Natural killer cell treated with Interleukin-12 subunit alpha and Interleukin-12 subunit beta and Interleukin-15 and Interleukin-18, amount 100 ng/mL, for 72 hours (primary cell): ENCODE results near the gene INPP5D. TPM values are rescaled to one million over a fixed set of nuclear protein-coding genes. Genes with fewer than 3 reads are reported as not detected.

Source experiments
- ATAC-seq, 2 donors: fragments of 150-1000 bp; cut with Tn5 transposase in 1 of 2; sonication (Bioruptor Pico), chemical (Tn5 transposase) in 1 of 2; 2 replicates each; pipeline ENCODE4 v1.10.0; 2021
- DNase-seq: peaks from one replicate; pipeline ENCODE4 v3.0.0; 2022; ENCODE audit warnings: low spot score
- H3K27ac Mint-ChIP-seq, 2 donors: 1 replicate in 1 of 2; 2 replicates in 1 of 2; pipeline ENCODE4 v1.8.0; 2022; ENCODE audit warnings: mixed read lengths in 2 of 2, mild to moderate bottlenecking in 1 of 2, moderate library complexity in 1 of 2
- H3K27me3 Mint-ChIP-seq, 2 donors: 1 replicate in 1 of 2; 2 replicates in 1 of 2; pipeline ENCODE4 v1.8.0; 2022; ENCODE audit warnings: mixed read lengths in 2 of 2
- H3K36me3 Mint-ChIP-seq: one replicate; pipeline ENCODE4 v1.8.0; 2022; ENCODE audit warnings: mixed read lengths
- H3K4me1 Mint-ChIP-seq, 2 donors: 1 replicate in 1 of 2; 2 replicates in 1 of 2; pipeline ENCODE4 v1.8.0; 2022; ENCODE audit warnings: low read depth in 2 of 2, mixed read lengths in 2 of 2, mild to moderate bottlenecking in 1 of 2
- H3K4me3 Mint-ChIP-seq: one replicate; pipeline ENCODE4 v1.8.0; 2022; ENCODE audit warnings: mixed read lengths
- H3K9me3 Mint-ChIP-seq: 2 replicates; pipeline ENCODE4 v1.8.0; 2022; ENCODE audit warnings: mixed read lengths
- total RNA-seq, 2 donors: library from RNA; stranded (reverse); gene quantifications; one replicate each; pipeline ENCODE4 v1.2.3, GENCODE V29; 2022

The INPP5D gene
- total RNA-seq, 2 donors from 2014 or later: 136 to 155 TPM

- H3K4me3 Mint-ChIP-seq: peak overlapping the region; percentile 85
- peak overlapping the region in 1 of 2 donors; percentile 94 for H3K27ac Mint-ChIP-seq
- peaks cover 70 to 74% of the 10 kb centered on the region in 2 donors for H3K4me1 Mint-ChIP-seq
- DNase-seq (no peak), ATAC-seq (no peak)
- H3K9me3 Mint-ChIP-seq: no peaks in the 10 kb centered on the region
- peaks cover 27% of the 10 kb centered on the region for H3K36me3 Mint-ChIP-seq
- no peaks in the 10 kb centered on the region for H3K27me3 Mint-ChIP-seq
Observed at GRCh38 chr2:233080836-233081229, 20.7 kb downstream of the INPP5D start.

GRCh38 chr2:233081232-233081730 lies 21.1 kb downstream of the INPP5D start:
- Mint-ChIP-seq H3K4me1 (peaks cover 74 to 78% of the 10 kb centered on the region in 2 donors), H3K36me3 (peaks cover 30% of the 10 kb centered on the region), H3K27me3 (no peaks in the 10 kb centered on the region), H3K4me3 (peak overlapping the region; percentile 85), H3K9me3 (no peaks in the 10 kb centered on the region), H3K27ac (peak overlapping the region in 1 of 2 donors; percentile 94)
- DNase-seq (peak; percentile 76), ATAC-seq (peak; percentile 75 to 78)

DNA sequence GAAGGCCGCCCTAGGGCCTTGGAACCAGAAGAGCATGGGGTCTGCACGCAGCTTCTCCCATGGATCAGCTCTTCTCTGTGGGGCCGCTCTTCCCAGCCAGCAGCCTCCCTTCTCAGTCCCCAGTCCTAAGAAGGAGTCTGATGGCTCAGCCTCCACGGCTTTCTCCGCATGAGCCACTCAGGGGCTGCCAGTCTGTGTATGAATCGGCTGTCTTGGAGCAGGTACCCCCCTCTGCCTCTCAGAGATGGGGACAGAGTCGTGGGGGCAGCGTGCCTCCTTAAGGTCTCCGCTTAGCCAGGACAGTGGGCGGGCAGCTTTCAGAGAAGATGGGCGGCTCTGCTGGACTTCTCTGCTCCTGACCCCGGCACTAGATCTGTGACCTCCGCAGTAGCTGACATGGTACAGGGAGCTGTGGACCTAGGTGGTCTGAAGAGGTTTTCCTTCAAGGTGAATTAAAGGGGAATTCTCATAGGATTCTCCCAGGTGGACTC lies 21.6 kb downstream of the INPP5D start:
- Mint-ChIP-seq H3K27me3 (no peaks in the 10 kb centered on the region), H3K36me3 (peaks cover 32% of the 10 kb centered on the region)

GRCh38 chr2:233082222-233082930 lies 22.2 kb downstream of the INPP5D start:
- Mint-ChIP-seq H3K27me3 (no peaks in the 10 kb centered on the region), H3K27ac (peak overlapping the region in 1 of 2 donors; percentile 94), H3K4me1 (peaks cover 80 to 83% of the 10 kb centered on the region in 2 donors), H3K36me3 (peaks cover 31% of the 10 kb centered on the region), H3K9me3 (no peaks in the 10 kb centered on the region), H3K4me3 (peak overlapping the region; percentile 85)
- ATAC-seq (peak; percentile 15 to 47), DNase-seq (no peak)

More for the DNA sequence above, 21.6 kb downstream of the INPP5D start:
- Mint-ChIP-seq H3K27ac (peak overlapping the region in 1 of 2 donors; percentile 94), H3K4me1 (peaks cover 77 to 80% of the 10 kb centered on the region in 2 donors), H3K4me3 (peak overlapping the region; percentile 85), H3K9me3 (no peaks in the 10 kb centered on the region)
- DNase-seq (no peak), ATAC-seq (no peak)

GRCh38 chr2:233082931-233083755 lies 23.0 kb downstream of the INPP5D start:
- peaks cover 85 to 88% of the 10 kb centered on the region in 2 donors for H3K4me1 Mint-ChIP-seq
- peaks cover 32% of the 10 kb centered on the region for H3K36me3 Mint-ChIP-seq
- no peak for ATAC-seq
- no peaks in the 10 kb centered on the region for H3K9me3 Mint-ChIP-seq
- no peaks in the 10 kb centered on the region for H3K27me3 Mint-ChIP-seq
- H3K4me3 Mint-ChIP-seq: peak overlapping the region; percentile 85
- no peak for DNase-seq
- H3K27ac Mint-ChIP-seq: peak overlapping the region in 1 of 2 donors; percentile 94

DNA sequence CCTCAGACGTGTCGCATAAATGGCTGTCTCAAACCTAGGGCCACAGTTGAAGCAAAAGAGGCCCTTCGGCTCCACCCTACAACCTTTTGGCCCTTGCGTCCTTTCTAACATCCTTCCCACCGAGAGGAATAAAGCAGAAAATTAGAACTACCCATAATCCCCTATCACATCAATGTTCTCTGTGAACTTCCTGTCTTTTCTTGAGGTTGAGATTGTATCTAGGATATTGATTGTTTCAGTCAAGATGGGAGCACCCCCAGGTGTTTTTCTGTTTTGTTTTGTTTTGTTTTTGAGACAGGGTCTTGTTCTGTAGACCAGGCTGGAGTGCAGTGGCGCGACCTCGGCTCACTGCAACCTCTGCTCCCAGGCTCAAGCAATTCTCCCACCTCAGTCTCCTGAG lies 23.6 kb downstream of the INPP5D start:
- H3K27ac Mint-ChIP-seq: peak overlapping the region in 1 of 2 donors; percentile 94
- ATAC-seq: no peak
- peaks cover 87 to 94% of the 10 kb centered on the region in 2 donors for H3K4me1 Mint-ChIP-seq

DNA sequence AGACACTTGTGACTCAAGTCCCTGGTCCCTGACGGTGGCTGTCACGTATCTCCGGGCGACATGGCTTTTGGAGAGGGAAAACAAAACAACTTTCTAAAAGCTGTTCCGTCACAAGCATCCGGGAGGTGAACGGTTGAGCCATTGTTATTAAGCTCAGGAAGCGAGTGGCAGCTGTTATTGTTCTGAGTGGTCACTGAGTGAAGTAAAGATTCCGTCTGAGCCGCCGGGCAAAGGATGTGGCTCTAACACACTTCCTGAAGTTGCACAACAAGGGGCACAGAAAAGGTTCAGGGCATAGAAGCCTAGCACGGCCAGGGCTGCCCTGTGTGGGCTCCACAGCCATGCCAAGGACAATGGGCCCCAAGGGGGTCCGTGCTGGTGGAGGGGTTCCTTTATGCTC lies 24.3 kb downstream of the INPP5D start:
- Mint-ChIP-seq H3K9me3 (no peaks in the 10 kb centered on the region), H3K36me3 (peaks cover 34% of the 10 kb centered on the region), H3K4me1 (peaks cover 82 to 92% of the 10 kb centered on the region in 2 donors), H3K27ac (peak overlapping the region in 1 of 2 donors; percentile 94), H3K27me3 (no peaks in the 10 kb centered on the region), H3K4me3 (peak overlapping the region; percentile 85)
- DNase-seq (peak; percentile 87), ATAC-seq (peak; percentile 78 to 83)

More for the DNA sequence above, 23.6 kb downstream of the INPP5D start:
- peak overlapping the region; percentile 85 for H3K4me3 Mint-ChIP-seq
- no peak for DNase-seq
- no peaks in the 10 kb centered on the region for H3K27me3 Mint-ChIP-seq
- peaks cover 38% of the 10 kb centered on the region for H3K36me3 Mint-ChIP-seq
- no peaks in the 10 kb centered on the region for H3K9me3 Mint-ChIP-seq

GRCh38 chr2:233085037-233085838 lies 25.1 kb downstream of the INPP5D start:
- DNase-seq (no peak), ATAC-seq (no peak)
- H3K27ac Mint-ChIP-seq: peak overlapping the region in 1 of 2 donors; percentile 94
- H3K4me3 Mint-ChIP-seq: peak overlapping the region; percentile 85
- peaks cover 81 to 86% of the 10 kb centered on the region in 2 donors for H3K4me1 Mint-ChIP-seq
- H3K9me3 Mint-ChIP-seq: no peaks in the 10 kb centered on the region
- H3K27me3 Mint-ChIP-seq: no peaks in the 10 kb centered on the region
- H3K36me3 Mint-ChIP-seq: peaks cover 31% of the 10 kb centered on the region

DNA sequence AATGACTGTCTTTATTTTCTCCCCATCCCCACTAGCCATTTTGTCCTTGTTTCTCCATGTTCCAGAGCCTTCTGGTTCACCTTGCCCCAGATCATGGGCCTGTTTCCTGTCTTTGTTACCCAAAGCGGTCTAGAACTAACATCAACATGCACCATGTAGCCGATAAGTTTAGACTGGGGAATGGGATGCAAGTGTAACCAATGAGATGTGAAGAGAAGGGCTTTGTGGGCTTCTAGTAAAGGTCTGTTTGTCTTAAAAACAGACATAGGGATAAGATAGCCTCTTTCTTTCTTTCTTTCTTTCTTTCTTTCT lies 25.7 kb downstream of the INPP5D start:
- H3K4me3 Mint-ChIP-seq: peak overlapping the region; percentile 85
- H3K27ac Mint-ChIP-seq: peak overlapping the region in 1 of 2 donors; percentile 94
- H3K4me1 Mint-ChIP-seq: peaks cover 79 to 81% of the 10 kb centered on the region in 2 donors
- no peaks in the 10 kb centered on the region for H3K27me3 Mint-ChIP-seq
- ATAC-seq: no peak
- H3K9me3 Mint-ChIP-seq: no peaks in the 10 kb centered on the region
- no peak for DNase-seq
- peaks cover 27% of the 10 kb centered on the region for H3K36me3 Mint-ChIP-seq

GRCh38 chr2:233087713-233088112 lies 27.6 kb downstream of the INPP5D start:
- H3K9me3 Mint-ChIP-seq: no peaks in the 10 kb centered on the region
- H3K27me3 Mint-ChIP-seq: no peaks in the 10 kb centered on the region
- H3K27ac Mint-ChIP-seq: peak overlapping the region in 1 of 2 donors; percentile 94
- ATAC-seq: no peak
- peaks cover 27% of the 10 kb centered on the region for H3K36me3 Mint-ChIP-seq
- peaks cover 79 to 80% of the 10 kb centered on the region in 2 donors for H3K4me1 Mint-ChIP-seq
- H3K4me3 Mint-ChIP-seq: peak overlapping the region; percentile 85
- no peak for DNase-seq

DNA sequence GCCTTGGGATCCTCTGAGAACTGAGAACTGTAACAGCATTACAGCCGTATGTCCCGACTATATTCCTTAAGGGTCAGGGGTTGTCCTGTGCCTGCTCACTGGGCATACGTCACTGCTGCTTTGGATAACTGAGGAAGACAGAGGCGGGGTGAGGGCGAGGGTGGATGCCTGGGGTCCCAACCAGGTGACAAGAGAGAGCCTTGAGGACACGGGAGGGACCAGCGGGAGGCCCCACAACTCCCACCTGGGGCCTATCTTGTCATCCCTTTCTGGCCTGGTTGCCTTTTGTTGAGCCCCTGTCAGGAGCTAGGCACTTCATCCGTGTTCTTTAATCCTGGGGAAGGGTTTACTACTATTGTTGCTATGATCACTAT lies 28.8 kb downstream of the INPP5D start:
- no peak for ATAC-seq

DNA sequence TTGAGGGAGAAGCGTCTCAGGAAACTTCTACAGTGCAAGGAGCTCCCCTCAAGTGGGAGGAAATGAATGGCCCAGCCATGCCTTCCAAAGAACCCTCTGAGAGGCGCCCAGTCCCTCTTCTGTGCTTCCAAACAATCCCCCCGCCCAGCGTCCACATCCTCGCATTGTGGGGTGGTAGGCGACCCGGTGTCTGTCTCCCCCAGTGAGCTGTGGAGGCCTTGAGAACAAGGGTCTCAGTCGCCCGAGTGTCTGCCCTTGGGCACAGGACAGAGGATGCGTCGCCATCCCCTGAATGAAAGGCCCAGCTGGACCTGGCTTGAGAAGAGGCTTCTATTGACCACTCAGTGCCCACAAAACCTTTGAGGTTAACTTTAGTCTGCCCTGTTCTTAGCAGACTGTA lies 29.7 kb downstream of the INPP5D start:
- H3K4me1 Mint-ChIP-seq: peaks cover 68 to 73% of the 10 kb centered on the region in 2 donors
- H3K27ac Mint-ChIP-seq: peak overlapping the region in 1 of 2 donors; percentile 94
- no peak overlapping the region for H3K4me3 Mint-ChIP-seq
- DNase-seq: no peak
- ATAC-seq: no peak
- H3K36me3 Mint-ChIP-seq: peaks cover 21% of the 10 kb centered on the region
- H3K9me3 Mint-ChIP-seq: no peaks in the 10 kb centered on the region
- H3K27me3 Mint-ChIP-seq: no peaks in the 10 kb centered on the region

More for the DNA sequence above, 28.8 kb downstream of the INPP5D start:
- Mint-ChIP-seq H3K4me1 (peaks cover 72 to 77% of the 10 kb centered on the region in 2 donors), H3K4me3 (no peak overlapping the region), H3K36me3 (peaks cover 27% of the 10 kb centered on the region), H3K27me3 (no peaks in the 10 kb centered on the region), H3K9me3 (no peaks in the 10 kb centered on the region), H3K27ac (peak overlapping the region in 1 of 2 donors; percentile 94)
- no peak for DNase-seq

GRCh38 chr2:233090879-233091278 lies 30.7 kb downstream of the INPP5D start:
- H3K27me3 Mint-ChIP-seq: no peaks in the 10 kb centered on the region
- no peak for DNase-seq
- H3K4me3 Mint-ChIP-seq: no peak overlapping the region
- no peaks in the 10 kb centered on the region for H3K9me3 Mint-ChIP-seq
- H3K36me3 Mint-ChIP-seq: peaks cover 16% of the 10 kb centered on the region
- peak overlapping the region in 1 of 2 donors; percentile 94 for H3K27ac Mint-ChIP-seq
- no peak for ATAC-seq
- H3K4me1 Mint-ChIP-seq: peaks cover 61 to 68% of the 10 kb centered on the region in 2 donors
